Measurements from ENCODE around the gene ERICH4. TPM values are rescaled to one million over a fixed set of nuclear protein-coding genes. Genes with fewer than 3 reads are reported as not detected.
A peak's percentile ranks its signal among the peaks of the same experiment; 100 is the strongest.

ERICH4 gene
- total RNA-seq, 1 experiment from 2014 or later = not detected

DNA sequence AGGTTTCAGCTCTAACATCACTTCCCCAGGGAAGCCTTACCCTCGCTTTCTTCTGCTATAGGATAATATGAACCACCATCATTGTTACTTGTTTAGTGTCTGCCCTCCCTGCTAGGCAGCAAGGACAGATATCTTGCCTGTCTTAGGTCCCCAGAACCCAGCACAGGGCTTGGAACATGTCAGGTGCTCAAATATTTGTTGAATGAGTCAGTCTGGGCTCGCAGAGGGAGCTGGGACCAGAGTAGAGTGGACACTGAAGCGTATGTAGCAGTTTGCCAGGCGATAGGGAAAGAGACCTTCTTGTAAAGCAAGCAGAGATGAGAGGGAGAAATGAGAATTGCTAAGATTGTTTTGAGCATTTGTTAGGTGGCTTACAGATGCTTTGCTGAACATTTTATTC lies 33.7 kb upstream of the ERICH4 start:
- H3K4me3 ChIP-seq (ENCODE audit: insufficient read depth, low read depth, low read length) = no peak overlapping the region
- H3K27me3 ChIP-seq (ENCODE audit: control insufficient read depth, insufficient read depth, low read length) = no peaks in the 10 kb centered on the region
- no peak for DNase-seq
- H3K36me3 ChIP-seq (replicated peaks; ENCODE audit: control insufficient read depth, insufficient read depth, low read length) = peaks cover 2% of the 10 kb centered on the region; the same call in 1 of the 2 replicates

DNA sequence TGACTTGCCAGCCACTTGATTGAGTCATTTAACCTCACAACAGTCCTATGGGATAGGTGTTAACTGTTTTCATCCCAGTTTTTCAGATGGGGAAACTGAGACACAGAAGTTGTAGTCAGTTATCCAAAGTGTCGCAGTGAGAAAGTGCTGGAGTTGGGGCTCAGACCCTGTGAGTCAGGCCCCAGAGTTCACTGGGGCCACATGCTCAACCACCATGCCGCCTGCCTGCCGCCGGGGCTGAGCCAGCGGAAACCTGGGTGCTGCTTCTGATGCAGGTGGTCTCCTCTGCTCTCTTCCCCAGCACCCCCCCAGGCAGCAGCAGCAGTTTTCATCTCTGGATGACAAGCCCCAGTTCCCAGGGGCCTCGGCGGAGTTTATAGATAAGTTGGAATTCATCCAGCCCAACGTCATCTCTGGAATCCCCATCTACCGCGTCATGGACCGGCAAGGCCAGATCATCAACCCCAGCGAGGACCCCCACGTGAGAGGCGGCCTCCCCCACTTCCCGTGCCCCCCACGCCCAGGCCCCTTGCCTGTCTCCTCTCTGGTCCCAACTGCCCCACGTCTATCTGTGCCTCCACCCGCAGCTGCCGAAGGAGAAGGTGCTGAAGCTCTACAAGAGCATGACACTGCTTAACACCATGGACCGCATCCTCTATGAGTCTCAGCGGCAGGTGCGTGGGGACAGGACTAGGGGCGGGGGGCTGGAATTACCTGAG lies 32.5 kb upstream of the ERICH4 start:
- DNase-seq = no peak
- no peak overlapping the region for H3K4me3 ChIP-seq (ENCODE audit: insufficient read depth, low read depth, low read length)
- H3K36me3 ChIP-seq (replicated peaks; ENCODE audit: control insufficient read depth, insufficient read depth, low read length) = peaks cover 3% of the 10 kb centered on the region; the same call in 1 of the 2 replicates
- no peaks in the 10 kb centered on the region for H3K27me3 ChIP-seq (ENCODE audit: control insufficient read depth, insufficient read depth, low read length)

DNA sequence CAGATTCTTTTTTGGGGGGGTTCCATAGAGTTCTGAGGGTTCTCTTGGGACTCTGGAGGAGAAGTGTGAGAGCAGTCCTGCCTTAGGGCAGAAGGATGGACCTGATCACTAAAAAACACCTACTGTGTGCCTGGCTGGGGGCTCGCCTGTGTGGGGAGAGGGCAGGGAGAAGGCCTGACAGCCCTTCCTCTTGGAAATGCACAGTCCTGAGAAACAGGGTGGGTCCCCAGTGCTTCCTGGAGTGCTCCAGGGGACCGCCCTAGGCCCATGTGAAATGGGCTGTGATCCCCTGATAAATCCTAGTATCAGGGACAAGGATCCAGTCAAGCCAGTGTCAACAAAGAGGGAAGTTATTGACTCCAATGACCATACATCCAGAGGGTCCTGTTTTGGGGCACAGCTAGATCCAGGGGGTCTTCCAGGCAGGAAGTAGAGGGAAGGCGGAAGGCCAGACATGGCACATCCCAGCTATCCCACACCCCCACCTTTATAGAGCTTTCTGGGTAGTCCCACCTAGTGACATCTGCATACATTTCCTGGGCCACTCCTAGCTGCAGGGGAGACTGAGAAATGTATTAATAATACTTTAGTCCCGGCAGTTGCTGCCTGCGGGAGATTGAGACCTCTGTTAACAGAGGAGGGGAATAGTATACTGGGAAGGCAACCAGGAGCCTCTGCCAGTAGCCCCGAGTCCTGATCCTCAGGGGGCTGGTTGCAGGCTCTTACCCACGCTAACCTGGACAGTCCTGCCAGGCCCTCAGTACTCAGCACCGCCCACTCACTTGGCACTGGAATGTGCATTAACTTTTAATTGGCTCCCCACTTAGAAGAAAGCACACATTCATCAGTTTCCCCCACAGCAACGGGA lies 31.6 kb upstream of the ERICH4 start:
- no peaks in the 10 kb centered on the region for H3K27me3 ChIP-seq (ENCODE audit: control insufficient read depth, insufficient read depth, low read length)
- DNase-seq = no peak
- H3K4me3 ChIP-seq (ENCODE audit: insufficient read depth, low read depth, low read length) = no peak overlapping the region
- H3K36me3 ChIP-seq (replicated peaks; ENCODE audit: control insufficient read depth, insufficient read depth, low read length) = peaks cover 3% of the 10 kb centered on the region; the same call in 1 of the 2 replicates

DNA sequence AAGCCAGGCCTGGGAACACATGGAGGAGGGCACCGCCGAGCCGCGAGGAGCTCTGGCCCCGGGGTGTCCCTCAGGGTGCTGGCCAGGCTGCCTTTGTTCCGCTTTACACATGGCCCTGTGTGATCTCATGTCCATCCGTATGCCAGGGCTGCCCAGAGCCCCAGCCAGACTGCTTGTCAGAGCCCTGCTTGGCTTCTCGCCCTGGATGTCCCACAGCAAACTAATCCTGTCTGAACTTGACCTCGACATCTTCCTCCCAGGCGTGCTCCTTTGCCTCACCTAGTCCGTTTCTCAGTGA lies 31.0 kb upstream of the ERICH4 start:
- no peak overlapping the region for H3K4me3 ChIP-seq (ENCODE audit: insufficient read depth, low read depth, low read length)
- H3K27me3 ChIP-seq (ENCODE audit: control insufficient read depth, insufficient read depth, low read length) = no peaks in the 10 kb centered on the region
- DNase-seq = no peak
- H3K36me3 ChIP-seq (replicated peaks; ENCODE audit: control insufficient read depth, insufficient read depth, low read length) = peaks cover 3% of the 10 kb centered on the region; the same call in 1 of the 2 replicates

DNA sequence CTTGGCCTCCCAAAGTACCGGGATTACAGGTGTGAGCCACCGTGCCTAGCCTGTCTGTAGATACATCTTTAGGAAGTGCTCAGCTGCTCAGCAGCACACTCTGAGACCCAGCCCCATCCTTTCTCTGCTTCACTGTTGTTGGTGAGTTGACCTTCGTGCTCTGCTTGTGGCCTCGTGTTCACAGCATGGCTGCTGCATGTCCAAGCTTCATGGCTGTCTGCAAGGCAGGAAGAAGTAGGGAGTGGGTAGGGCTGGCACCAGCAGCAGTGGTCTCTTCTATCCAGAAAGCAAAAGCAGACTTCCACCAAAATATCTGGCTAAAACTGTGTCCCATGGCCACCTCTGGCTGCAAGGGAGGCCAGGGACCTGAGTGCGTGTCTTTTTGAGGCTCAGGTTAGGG lies 30.0 kb upstream of the ERICH4 start:
- Histone ChIP-seq H3K27me3 (ENCODE audit: control insufficient read depth, insufficient read depth, low read length) (no peaks in the 10 kb centered on the region), H3K4me3 (ENCODE audit: insufficient read depth, low read depth, low read length) (no peak overlapping the region)
- DNase-seq = no peak

DNA sequence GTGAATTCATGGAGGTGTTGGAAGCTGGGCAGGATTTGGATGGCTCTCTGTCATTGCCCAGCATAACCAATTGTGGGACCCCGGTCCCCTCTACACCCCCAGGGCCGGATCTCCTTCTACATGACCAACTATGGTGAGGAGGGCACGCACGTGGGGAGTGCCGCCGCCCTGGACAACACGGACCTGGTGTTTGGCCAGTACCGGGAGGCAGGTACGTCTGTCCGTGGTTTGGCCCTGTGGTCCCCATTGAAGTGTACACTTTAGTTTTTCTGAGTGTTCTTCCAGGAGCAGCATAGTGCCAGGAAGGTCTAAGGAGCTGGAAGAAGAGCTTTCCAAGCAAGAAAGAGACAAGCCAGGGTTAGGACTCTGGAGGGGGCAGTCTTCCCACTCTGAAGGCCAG lies 29.0 kb upstream of the ERICH4 start:
- Histone ChIP-seq H3K27me3 (ENCODE audit: control insufficient read depth, insufficient read depth, low read length) (no peaks in the 10 kb centered on the region), H3K4me3 (ENCODE audit: insufficient read depth, low read depth, low read length) (no peak overlapping the region), H3K36me3 (replicated peaks; ENCODE audit: control insufficient read depth, insufficient read depth, low read length) (peaks cover 4% of the 10 kb centered on the region)
- no peak for DNase-seq

More for the DNA sequence above, 30.0 kb upstream of the ERICH4 start:
- H3K36me3 ChIP-seq (replicated peaks; ENCODE audit: control insufficient read depth, insufficient read depth, low read length) = peaks cover 4% of the 10 kb centered on the region; the same call in 1 of the 2 replicates

DNA sequence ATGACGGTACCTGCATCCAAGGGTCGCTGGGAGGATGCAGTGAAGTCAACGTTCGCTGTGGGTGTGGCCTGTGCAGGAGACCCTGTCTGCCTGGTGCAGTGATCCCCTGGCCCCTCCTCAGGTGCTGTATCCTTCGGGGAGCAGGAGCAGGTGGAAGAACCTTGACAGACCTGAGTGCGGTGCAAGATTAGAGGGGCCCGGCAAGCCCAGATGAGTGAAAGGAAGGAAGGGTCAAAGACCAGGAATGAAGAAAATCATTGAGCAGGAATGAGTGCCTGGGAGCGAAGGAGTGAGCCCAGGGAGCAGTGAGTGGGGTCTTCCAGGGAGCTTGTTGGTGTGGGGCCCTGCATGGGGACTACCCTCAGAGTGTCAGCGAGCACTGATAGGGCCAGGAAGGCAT lies 28.5 kb upstream of the ERICH4 start:
- no peaks in the 10 kb centered on the region for H3K27me3 ChIP-seq (ENCODE audit: control insufficient read depth, insufficient read depth, low read length)
- DNase-seq = no peak
- H3K36me3 ChIP-seq (replicated peaks; ENCODE audit: control insufficient read depth, insufficient read depth, low read length) = peaks cover 4% of the 10 kb centered on the region
- H3K4me3 ChIP-seq (ENCODE audit: insufficient read depth, low read depth, low read length) = no peak overlapping the region

DNA sequence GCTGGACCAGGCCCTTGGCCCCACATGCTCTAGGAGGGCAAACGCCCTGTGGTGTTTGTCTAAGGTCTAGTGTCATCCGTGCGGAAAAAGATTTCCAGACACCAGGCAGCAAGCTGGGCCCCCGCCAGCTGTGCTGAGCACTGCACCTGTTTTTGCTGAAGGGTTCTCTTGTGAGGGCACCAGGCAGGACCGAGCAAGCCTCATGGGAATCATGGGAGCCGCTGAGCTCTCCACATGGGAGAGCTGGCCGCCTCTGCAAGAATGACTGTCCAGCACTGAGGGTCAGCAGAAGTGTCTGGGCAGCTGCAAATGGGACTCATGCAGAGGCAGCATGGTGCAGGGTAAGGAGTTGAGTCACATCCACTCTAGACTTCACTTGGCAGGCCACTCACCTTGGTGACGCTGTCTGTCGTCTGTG lies 27.8 kb upstream of the ERICH4 start:
- Histone ChIP-seq H3K27me3 (ENCODE audit: control insufficient read depth, insufficient read depth, low read length) (no peaks in the 10 kb centered on the region), H3K4me3 (ENCODE audit: insufficient read depth, low read depth, low read length) (no peak overlapping the region), H3K36me3 (replicated peaks; ENCODE audit: control insufficient read depth, insufficient read depth, low read length) (peaks cover 7% of the 10 kb centered on the region)
- no peak for DNase-seq

DNA sequence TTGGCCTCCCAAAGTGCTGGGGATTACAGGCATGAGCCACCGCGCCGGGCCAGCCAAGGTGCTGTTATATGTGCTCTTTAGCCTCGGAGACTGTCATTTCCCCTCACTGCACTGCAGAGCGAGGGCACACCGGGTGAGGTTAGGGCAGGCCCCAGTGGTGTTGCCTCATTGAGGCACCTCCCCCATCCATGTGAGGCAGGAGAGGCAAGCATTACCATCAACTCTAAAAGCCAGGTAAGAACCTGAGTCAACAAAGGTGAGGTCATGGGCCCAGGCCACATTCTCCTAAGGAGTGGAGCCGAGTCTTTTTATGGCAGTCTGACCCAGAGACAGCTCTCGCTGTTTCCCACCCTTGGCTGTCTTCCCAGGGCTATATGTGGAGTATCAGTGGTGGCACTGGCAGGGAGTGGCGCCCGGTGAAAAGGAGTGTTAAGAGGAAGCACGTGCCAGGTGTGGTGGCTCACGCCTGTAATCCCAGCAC lies 26.7 kb upstream of the ERICH4 start:
- Histone ChIP-seq H3K36me3 (replicated peaks; ENCODE audit: control insufficient read depth, insufficient read depth, low read length) (peaks cover 7% of the 10 kb centered on the region), H3K4me3 (ENCODE audit: insufficient read depth, low read depth, low read length) (no peak overlapping the region), H3K27me3 (ENCODE audit: control insufficient read depth, insufficient read depth, low read length) (no peaks in the 10 kb centered on the region)
- no peak for DNase-seq

DNA sequence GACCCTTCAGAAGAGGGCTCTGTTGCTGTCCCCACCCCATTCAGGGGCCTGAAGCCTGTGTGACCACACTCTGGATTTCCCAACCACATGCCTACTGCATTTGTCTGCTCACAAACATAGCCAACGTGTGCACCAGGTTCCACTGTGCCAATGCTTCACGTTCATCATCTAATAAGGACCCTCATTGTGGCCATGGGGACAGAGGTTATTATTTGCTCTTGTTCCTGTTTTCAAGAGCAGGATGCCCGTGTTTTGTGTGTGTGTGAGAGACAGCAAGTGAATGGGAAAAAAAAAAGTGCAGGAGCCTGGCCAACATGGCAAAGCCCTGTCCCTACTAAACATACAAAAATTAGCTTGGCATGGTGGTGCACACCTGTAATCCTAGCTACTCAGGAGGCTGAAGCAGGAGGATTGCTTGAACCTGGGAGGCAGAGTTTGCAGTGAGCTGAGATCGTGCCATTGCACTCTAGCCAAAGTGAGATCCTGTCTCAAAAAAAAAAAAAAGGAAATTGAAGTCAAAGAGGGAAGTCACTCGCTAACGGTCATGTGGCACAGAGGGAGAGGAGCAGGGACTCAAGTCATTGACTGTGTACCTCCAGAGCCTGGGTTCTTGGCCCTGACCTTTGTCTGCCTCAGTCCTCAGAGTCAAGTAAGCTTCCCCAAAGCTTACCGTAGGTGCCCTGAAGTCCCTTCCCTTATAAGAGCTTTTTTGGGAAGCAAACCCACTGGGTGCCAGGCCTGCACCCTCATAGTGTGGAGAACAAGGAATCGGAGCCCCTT lies 22.7 kb upstream of the ERICH4 start:
- no peak for DNase-seq
- H3K4me3 ChIP-seq (ENCODE audit: insufficient read depth, low read depth, low read length) = no peak overlapping the region
- peaks cover 7% of the 10 kb centered on the region for H3K36me3 ChIP-seq (replicated peaks; ENCODE audit: control insufficient read depth, insufficient read depth, low read length)
- no peaks in the 10 kb centered on the region for H3K27me3 ChIP-seq (ENCODE audit: control insufficient read depth, insufficient read depth, low read length)

DNA sequence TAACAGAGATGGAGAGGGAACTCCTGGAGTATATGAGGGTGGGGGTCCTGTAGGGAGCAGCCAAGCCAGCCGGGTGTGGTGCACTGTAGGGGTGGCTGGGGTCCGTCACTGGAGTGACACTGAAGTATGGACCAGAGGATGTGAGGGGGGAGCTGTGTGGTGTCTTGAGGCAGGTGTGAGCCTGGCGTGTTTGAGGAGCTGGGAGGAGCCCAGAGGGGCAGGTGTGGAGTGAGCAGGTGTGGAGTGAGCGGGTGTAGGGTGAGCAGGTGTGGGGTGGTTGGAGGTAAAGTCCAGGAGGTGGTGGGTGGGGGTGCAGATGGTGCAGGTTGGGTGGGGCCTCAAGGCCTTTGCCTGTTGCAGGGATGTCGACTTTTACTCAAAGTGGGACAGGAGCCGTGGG lies 21.6 kb upstream of the ERICH4 start:
- no peak for DNase-seq
- H3K4me3 ChIP-seq (ENCODE audit: insufficient read depth, low read depth, low read length) = no peak overlapping the region
- H3K36me3 ChIP-seq (replicated peaks; ENCODE audit: control insufficient read depth, insufficient read depth, low read length) = peaks cover 6% of the 10 kb centered on the region
- no peaks in the 10 kb centered on the region for H3K27me3 ChIP-seq (ENCODE audit: control insufficient read depth, insufficient read depth, low read length)

DNA sequence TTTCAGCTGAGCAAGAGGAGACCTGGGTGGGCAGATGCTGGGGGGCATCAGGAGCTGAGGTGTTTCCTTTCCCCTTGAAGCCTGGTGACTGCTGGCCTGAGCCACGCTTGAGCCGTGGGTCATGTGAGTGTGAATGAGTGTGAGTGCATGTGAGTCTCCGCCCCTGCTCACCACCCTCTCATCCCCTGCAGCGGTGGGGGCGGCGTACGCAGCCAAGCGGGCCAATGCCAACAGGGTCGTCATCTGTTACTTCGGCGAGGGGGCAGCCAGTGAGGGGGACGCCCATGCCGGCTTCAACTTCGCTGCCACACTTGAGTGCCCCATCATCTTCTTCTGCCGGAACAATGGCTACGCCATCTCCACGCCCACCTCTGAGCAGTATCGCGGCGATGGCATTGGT lies 21.0 kb upstream of the ERICH4 start:
- DNase-seq = peak; percentile 25
- H3K36me3 ChIP-seq (replicated peaks; ENCODE audit: control insufficient read depth, insufficient read depth, low read length) = peaks cover 6% of the 10 kb centered on the region
- no peak overlapping the region for H3K4me3 ChIP-seq (ENCODE audit: insufficient read depth, low read depth, low read length)
- H3K27me3 ChIP-seq (ENCODE audit: control insufficient read depth, insufficient read depth, low read length) = no peaks in the 10 kb centered on the region

DNA sequence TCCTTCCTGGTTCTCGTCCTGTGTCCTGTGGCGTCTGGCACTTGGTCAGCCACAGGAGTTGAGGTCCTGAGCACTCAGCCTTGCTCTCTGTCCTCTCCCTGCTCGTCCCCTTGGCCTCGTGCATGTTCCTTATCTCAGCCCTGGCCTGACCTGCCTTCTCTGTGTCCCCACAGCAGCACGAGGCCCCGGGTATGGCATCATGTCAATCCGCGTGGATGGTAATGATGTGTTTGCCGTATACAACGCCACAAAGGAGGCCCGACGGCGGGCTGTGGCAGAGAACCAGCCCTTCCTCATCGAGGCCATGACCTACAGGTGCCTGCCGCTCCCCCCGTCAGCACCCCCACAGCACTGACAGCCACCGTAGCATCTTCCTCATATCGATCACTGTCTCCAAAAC lies 20.5 kb upstream of the ERICH4 start:
- DNase-seq = no peak
- Histone ChIP-seq H3K36me3 (replicated peaks; ENCODE audit: control insufficient read depth, insufficient read depth, low read length) (peaks cover 5% of the 10 kb centered on the region), H3K27me3 (ENCODE audit: control insufficient read depth, insufficient read depth, low read length) (no peaks in the 10 kb centered on the region), H3K4me3 (ENCODE audit: insufficient read depth, low read depth, low read length) (no peak overlapping the region)

DNA sequence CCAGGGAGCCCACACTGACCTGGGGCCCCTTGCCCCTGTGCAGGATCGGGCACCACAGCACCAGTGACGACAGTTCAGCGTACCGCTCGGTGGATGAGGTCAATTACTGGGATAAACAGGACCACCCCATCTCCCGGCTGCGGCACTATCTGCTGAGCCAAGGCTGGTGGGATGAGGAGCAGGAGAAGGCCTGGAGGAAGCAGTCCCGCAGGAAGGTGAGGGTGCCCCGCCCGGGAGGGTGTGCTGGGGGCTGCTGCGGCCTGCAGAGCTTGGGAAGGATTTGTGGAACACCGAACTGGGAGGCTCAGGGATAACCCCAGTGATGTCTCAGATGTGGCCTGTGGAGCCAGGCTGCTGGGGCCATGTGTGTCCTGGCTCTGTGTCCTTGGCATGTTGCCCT lies 20.0 kb upstream of the ERICH4 start:
- no peak for DNase-seq
- H3K4me3 ChIP-seq (ENCODE audit: insufficient read depth, low read depth, low read length) = no peak overlapping the region
- H3K27me3 ChIP-seq (ENCODE audit: control insufficient read depth, insufficient read depth, low read length) = no peaks in the 10 kb centered on the region

More for the DNA sequence above, 20.0 kb upstream of the ERICH4 start:
- H3K36me3 ChIP-seq (replicated peaks; ENCODE audit: control insufficient read depth, insufficient read depth, low read length) = peaks cover 5% of the 10 kb centered on the region
